ENCODE measurements around the gene CMYA5. TPM values are rescaled to one million over a fixed set of nuclear protein-coding genes. Genes with fewer than 3 reads are reported as not detected.

CMYA5 gene
- total RNA-seq, 1 experiment from 2014 or later = 0.16 TPM

DNA sequence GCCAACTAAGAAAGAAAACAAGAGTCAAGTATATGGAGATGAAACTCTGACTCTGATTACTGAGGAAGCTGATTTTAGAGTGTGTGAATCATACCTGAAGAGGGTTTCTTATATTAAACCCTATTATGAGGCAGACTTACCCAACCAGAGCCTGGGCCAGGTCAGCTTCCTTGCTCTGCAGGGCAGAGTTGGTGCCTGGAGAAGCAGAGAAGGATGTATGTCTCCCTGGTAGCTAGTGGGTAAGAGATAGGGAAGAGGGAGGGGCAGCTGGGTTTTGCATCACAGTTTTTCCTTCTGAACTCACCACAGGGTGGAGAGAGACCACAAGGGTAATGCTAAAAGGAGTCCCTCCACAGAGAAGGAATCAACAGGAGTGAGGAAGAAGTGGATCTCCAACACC is 104.1 kb downstream of the CMYA5 start:
- DNase-seq (ENCODE audit: low spot score) = no peak

DNA sequence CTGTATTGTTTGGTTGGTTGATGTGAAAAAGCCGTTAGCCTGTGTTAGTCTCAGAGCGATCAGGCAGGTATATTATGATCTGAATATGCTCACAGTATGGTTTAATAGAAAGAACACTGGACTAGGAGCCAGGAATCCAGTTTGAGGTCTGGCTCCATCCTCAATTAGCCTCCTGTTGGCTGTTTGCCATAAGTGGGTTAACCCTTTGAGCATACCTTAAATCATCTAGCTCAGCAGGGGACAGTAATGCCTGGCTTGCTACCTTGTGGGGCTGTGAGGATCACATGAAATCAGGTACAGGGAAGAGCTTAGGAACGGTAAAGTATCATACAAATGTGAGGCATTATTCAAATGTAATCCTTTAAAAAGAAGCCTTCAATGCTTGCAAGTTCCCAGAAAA is 104.7 kb downstream of the CMYA5 start:
- no peak for DNase-seq (ENCODE audit: low spot score)

DNA sequence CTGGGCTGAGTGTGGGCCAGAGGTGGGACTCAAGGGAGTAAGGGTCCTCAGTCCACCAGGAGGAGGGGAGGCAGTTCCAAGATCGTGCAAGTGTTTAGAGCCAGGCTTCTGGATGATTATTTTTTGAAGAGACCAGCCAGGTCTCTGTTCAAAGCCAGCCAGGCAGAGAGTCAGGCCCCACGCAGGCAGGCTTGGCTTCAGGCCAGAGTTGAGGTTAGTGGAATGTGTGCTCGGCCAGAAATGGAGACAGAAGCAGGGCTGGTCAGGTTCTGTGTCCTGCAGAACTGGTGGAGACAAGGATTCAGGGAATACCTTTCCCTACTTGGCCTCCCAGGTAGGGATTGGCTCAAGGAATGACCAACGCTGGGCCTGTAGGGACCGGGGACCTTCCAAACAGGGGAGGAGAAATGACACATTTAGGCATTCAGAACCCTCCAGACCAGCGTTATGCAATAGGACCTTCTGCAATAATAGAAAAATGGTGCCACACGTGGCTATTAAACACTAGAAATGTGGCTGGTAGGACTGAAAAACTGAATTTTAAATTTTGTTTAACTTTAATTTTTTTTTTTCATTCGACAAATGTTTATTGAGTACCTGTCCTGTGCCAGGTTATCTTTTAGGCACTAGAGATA is 106.2 kb downstream of the CMYA5 start:
- DNase-seq (ENCODE audit: low spot score) = no peak

DNA sequence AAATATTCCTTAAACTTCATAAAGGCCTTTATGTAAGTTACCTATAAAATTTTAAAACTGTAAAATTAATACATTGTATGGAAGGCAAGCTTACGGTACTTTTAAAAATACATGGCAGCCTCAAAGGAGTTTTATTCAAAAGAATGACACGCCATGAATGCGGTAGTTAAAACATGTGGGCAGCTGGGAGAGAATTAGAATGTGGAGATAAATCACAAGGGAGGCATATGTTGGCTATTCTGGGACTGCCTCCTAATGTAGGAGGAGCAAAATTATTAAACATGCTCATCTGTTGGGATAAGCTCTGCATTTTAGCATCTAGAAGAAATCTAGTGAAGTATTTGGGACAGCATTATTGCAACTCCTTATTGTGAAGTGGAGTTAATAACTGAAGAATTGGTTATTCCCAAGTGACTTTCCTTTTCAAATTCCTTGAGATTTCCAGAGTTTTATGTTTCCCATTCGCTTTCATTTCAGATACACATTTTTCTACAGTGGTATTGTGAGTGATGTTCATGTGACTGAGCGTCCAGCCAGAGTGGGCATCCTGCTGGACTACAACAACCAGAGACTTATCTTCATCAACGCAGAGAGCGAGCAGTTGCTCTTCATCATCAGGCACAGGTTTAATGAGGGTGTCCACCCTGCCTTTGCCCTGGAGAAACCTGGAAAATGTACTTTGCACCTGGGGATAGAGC is 109.4 kb downstream of the CMYA5 start:
- no peak for DNase-seq (ENCODE audit: low spot score)

DNA sequence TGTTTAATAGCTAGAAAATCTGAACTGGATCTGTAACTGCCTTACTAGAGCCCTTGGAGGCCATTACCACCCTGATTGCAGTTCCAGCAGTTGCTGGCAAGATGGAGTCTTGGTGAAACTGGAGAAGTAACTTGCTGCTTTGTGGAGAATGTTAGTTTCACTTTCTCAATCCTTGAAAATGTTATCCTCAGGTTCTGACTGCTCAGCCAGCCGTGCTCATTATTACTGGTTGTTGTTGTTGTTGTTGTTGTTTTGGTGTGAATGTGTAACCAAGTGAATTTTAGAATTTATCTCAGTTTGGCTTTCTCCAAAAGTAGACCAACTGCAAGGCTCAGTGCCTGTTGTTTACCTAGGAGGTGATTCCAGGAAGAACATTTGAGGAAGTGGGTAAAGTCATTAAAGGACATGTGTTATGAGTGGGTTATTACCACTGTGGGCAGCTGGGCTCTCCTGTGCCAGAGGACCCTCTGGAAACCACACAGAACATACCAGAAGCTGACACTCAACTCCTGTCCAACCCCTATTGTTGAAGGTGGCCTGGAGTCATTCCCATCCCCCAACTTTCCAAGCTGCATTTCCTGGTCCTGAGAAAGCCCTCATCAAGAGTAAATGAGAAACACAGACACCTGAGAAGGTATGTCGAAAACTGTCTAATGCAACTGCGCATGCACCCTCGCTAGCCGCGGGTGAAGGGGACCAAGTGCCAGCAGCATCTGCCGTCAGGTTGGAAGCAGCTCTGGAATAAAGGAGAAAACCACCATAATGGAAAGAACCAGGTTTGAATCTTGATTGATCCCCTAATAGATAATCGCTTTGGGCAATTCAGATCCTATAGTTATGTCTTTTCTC is 111.6 kb downstream of the CMYA5 start:
- DNase-seq (ENCODE audit: low spot score) = peak; percentile 3

DNA sequence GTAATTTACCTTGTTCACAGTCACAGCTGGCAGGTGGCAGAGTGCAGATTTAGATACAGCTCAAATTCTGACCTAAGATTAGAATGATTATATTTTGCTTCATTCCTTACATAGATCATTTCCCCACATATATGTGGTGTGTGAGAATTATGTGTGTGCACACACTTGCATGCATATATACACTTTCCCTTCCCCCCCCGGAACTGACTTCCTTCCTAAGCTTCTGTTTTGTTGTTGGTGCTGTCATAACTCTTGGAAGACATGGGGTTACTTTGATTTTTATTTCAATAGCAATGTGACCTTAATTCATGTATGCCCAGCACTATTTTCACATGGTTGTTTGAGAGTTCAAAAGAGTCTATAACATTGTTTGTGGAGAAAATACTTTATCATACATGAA is 112.8 kb downstream of the CMYA5 start:
- DNase-seq (ENCODE audit: low spot score) = no peak

DNA sequence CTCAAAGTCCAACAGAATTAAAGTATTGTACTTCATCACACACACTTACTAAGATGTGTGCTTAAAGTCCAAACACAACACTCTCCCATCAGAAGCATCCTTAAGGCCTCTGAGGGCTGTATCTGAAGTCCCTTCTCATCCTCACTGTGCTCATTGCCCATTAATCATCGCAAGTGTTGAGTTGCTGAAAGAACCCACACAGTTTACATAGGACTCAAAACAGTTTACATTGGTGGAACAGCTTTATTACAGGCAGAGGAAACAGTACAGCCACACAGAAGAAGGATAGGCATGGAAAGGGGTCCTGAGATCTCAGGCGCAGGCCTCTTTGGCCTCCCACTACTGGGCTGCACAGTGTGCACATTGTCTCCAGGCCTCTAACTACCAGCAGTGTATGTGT is 113.4 kb downstream of the CMYA5 start:
- no peak for DNase-seq (ENCODE audit: low spot score)

DNA sequence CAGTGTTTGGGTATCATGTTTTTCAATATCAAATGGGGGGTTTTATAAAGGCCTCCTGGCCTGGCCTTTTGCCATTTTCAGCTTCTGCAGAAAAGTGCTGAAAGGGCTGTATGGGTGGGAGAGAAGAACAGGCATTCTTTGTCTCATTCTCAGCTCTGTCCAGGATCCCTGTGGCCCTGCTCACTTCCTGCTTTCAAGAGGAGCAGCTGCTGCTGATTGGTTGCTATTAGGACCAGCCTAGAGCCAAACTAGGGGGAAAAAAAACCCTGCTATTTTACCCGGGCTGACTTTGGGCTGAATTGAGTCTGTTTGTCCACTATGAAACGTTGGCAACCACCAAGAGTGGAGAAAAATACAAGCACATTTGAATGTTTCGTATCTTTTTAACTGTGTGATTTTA is 117.1 kb downstream of the CMYA5 start:
- no peak for DNase-seq (ENCODE audit: low spot score)

DNA sequence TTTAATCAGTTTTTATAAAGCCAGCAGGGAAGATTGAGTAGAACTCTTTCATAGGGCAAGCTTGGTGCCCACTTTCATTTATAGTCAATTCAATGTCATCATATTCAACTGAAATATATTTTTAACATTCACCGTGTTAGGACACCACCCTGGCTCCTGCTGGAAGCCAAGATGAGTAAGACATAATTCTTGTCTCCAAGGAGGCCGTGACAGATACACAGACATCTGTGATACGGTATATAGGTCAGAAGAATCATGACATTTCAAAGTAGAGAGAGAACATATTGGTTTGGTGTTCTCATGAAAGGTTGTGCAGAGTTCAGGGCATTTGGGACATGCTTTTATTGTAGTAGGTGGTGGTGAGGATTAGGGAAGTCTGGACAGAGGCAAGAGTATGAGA is 120.1 kb downstream of the CMYA5 start:
- no peak for DNase-seq (ENCODE audit: low spot score)

DNA sequence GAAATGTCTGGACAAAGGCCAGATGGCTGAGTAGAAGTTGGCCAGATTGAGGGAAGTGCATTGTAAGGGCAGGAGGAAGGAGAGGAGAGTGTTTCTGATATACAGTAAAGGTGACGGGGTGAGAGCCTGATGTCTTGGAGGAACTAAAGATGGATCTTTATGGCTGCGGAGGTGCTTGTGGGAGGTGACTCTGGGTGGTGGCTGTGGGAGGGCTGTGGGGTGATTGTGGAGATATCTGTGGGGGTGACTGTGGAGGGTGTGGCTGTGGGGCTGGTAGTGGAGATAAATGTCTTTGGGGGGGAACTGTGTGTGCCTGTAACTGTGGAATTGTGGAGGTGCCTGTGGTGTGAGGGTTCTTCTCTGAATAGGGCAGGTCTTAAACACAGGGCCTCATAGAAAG is 121.4 kb downstream of the CMYA5 start:
- no peak for DNase-seq (ENCODE audit: low spot score)

DNA sequence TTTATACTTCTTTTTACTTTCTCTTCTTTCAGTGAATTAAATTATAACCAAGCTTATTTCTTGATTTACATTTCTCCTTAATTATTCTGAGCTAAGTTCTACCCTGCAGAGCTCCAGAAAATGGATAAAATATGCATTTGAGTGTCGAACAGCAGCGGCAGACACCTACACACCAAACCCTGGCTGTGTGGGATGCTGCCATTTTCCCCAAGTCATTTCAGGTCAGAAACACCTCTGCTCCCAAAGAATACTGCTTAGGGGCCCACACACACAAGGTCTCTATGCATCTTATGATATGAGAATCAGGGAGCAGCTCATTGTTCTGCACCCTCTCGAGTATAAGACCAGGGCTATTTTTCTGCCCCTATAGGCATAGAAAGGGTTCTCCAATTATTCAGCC is 122.3 kb downstream of the CMYA5 start:
- DNase-seq (ENCODE audit: low spot score) = no peak

DNA sequence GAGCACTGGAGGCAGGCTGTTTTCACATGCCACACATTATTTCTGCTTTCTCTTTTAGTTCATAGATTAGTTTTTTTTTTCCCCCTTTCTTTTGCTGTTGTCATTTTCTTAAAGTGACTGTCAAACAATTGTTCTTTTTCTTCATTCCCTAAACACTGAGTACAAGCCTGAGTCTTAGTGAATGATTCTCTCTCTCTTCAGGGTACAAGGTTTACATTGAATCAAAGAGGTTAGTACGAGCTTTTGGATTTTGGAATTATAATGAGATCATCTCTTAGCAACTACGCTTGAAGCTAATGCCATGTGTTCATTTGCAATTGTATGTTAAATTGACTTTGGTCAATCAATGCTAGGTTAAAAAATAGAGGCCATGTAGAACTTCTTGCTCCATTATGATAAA is 125.1 kb downstream of the CMYA5 start:
- no peak for DNase-seq (ENCODE audit: low spot score)

DNA sequence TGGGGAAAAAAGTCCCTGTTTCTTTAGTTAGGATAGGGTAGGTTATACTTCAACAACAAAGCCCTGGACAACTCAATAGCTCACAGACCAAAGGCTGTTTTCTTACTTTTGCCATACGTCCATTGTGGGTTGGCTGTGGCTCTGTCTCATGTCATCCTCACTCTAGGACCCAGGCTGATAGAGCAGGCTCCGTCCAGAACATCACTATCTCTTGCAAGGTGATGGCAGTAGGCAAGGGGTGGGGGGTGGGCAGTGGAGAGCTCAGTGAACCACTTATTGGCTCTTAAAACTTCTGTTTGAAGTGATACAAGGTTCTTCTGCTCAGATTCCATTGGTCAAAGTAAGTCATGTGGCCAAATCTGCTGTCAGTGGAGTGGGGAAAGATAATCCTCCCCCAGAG is 126.4 kb downstream of the CMYA5 start:
- no peak for DNase-seq (ENCODE audit: low spot score)

DNA sequence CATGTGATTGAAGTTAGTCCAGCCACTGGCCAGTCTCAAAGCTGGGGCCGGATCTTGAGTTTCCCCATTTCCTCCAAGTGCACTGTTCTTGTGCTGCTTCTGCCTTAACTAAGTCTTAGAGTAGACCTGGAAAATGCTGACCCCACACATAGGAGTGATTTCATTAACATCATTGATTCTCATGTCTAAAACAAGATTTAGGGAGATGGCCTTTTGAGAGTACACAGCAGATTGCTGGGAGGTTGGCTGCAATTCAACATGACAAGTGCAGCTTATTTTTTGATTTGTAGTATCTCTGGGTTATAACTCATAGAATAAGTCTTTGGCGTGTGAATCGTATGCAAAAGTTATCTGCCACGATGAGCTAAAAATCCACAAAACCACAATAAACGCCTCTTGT is 131.0 kb downstream of the CMYA5 start:
- no peak for DNase-seq (ENCODE audit: low spot score)

DNA sequence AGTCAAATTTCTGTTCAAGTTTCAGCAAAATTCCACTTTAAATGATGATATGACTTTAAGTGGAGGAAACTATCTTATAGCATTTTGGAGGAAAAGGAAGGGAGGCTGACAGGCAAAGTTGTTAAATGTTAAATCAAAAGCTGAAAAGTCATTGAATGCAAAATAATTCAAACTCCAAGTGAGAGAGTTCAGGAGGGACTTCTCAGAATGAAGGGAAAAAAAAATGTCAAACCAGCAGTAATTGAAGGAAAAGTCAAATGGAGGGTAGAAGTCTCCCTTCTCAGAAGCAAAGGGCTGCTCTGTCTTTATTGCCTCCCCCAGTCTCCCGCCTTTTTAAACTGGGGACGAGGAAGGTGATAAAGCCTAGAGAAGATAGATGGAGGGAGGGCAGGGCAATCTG is 134.8 kb downstream of the CMYA5 start:
- DNase-seq (ENCODE audit: low spot score) = no peak

DNA sequence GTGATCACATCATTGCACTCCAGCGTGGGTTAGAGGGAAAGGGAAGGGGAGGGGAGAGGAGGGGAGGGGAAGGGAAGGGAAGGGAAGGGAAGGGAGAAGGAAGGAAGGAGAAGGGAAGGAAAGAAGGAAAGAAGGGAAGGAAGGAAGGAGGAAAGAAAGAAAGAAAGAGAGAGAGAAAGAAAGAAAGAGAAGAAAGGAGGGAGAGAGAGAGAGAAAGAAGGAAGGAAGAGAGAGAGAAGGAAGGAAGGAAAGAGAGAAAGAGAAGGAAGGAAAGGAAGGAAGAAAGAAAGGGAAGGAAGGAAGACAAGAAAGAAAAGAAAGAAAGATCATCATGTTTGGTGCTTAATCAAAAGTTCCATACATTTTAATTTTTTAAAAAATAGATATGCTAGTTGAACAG is 136.2 kb downstream of the CMYA5 start:
- DNase-seq (ENCODE audit: low spot score) = no peak

DNA sequence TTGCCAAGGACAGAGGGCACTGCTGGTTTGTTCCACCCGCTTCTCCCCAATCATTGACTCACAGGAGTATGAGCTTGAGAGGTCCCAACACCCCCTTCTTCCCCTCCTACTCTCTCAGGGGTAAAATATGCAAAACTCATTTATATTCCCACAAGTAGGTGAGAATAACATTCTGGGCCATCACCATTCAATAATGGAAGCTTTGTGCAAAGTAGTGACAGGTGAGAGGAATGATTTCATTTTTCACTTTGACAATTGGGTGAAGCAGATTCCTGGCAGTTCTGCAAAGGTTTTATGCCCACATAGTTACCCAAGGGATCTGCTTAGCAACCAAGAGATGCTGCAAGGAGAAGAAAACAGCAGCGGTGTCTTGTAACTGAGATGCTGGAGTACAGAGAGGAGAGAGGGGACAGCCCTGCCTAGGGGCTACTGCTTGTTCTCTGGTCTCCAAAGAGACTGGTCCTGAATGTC is 137.6 kb downstream of the CMYA5 start:
- no peak for DNase-seq (ENCODE audit: low spot score)

DNA sequence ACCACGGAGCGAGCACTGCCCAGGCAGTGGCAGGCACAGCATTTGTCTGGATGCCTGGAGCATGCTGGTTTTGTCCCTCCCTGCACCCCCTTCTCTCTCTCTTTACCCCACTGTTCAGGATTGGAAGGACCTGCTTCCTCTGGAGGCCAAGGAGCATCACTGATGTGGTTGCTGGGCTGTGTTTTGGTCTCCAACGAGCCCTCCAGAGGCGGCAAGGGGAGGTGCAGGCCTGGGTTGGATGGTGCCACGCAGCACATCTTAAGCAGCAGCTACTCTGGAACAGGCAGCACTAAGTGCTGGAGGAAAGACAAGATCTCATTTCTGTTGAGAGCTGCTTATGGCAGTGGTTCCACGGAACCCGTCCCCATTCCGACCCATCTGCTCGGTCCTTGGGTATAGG is 139.6 kb downstream of the CMYA5 start:
- DNase-seq (ENCODE audit: low spot score) = no peak

DNA sequence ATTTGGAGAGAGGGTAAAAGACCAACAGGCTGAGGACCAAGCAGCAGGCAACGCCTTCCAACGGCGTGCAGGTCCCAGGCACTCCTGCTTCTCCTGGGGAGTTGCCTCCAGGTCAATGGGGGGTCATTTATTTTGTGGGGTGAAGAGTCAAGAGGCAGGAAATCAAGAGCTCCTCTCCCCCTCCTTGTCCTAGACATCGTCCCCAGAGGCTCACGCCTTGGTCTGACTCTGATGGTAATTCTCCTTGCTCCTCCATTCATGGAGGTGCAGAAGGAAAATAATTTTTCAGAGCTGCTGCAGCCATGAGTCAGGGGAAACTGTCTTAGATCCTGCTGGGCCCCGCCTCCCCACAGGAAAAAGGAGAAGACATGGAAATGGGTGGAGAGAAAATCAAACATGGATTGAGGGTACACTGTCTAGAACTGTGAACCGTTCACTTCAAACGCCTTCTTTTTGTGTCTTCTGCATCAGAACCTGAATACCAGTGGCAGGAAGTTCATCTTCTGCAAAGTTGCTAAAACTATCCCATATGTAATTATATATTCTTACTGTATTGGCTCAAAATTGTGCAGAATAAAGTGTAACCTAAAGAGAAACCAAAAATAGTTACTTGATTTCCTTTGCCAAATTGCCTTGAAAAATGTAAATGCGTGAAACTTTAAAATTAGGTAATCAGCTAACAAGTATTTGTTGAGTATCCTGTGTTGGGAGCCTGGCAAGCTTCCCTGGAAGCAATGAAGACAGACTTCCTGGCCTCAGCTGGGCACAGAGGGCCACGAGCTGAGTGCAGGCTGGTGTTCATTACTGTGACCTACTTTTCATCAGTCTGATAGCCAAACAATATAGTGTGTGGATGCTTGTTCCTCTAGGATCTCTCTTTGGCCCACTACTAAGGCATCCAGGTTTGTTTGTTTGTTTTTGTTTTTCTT is 142.0 kb downstream of the CMYA5 start:
- no peak for DNase-seq (ENCODE audit: low spot score)

DNA sequence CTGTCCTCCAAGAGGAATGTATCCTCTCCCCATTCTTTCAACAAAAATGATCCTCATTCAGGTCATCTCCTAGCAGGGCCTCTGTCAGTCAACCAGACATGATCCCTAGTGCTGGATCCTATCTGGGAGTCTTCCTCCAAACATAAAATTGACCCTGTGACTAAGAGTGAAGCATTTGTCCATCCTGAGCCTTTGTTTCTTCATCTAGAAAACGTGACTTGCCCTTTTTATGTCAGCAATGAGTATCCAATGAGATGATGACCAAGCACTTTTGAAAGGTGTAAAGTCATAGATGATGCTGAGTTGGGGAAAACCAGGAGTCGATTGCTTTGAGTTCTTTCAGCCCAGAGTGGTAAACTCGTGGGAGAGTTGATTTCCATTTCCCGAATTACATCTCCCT is 143.3 kb downstream of the CMYA5 start:
- DNase-seq (ENCODE audit: low spot score) = no peak

DNA sequence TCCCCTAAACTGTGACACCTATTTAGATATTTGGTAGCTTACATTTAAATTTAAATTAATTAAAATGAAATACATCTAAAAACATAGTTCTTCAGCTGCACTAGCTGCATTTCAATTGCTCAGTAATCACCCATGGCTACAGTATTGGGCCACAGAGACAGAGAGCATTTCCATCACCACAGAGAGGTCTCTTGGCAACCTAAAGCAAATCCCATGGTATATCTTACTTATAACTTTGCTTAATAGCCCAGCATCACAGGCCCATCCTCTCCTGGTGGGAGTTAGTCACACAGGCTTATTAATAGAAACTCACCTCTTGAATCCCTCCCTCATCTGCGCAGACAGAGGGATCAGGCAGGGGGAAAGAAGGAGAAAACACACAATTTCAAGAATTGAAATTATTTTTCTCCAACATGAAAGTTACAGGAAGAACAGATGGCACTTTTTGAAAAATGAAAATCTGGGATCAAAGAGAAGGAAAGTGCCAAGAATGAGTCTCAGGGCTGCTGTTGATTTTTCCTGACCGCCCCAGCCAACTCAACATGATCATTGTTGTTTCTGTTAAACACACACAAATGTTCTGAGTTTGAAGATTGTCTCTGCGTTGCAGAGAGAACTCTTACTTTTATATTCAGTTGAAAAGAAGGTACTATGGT is 144.6 kb downstream of the CMYA5 start:
- no peak for DNase-seq (ENCODE audit: low spot score)

All from A172 (cell line).